IPS-18c (cell line): ENCODE results near the gene ASTN2.

Experiments used
- H3K4me3 ChIP-seq: 2 replicates; pipeline ENCODE4 v1.7.0; 2013; ENCODE audit warnings: low read depth, mild to moderate bottlenecking, low read length, moderate library complexity; ENCODE audit not compliant: insufficient read depth
- H3K9me3 ChIP-seq: one replicate; pipeline ENCODE4 v1.6.1; 2013; ENCODE audit warnings: mild to moderate bottlenecking, low read length, moderate library complexity; ENCODE audit not compliant: control insufficient read depth, insufficient read depth

The ASTN2 gene

GRCh38 chr9:117400171-117400570 lies 14.7 kb downstream of the ASTN2 start:
- H3K9me3 ChIP-seq, result no peaks in the 10 kb centered on the region
- no peak overlapping the region for H3K4me3 ChIP-seq

GRCh38 chr9:117395151-117395650 lies 19.7 kb downstream of the ASTN2 start:
- no peak overlapping the region for H3K4me3 ChIP-seq
- H3K9me3 ChIP-seq, result no peaks in the 10 kb centered on the region

- H3K4me3 ChIP-seq, result no peak overlapping the region
- no peaks in the 10 kb centered on the region for H3K9me3 ChIP-seq
These were observed 20.2 kb downstream of the ASTN2 start for GRCh38 chr9:117394655-117395054.

- Histone ChIP-seq H3K4me3 (no peak overlapping the region), H3K9me3 (no peaks in the 10 kb centered on the region)
These were observed 21.9 kb downstream of the ASTN2 start for GRCh38 chr9:117392992-117393391.

- Histone ChIP-seq H3K4me3 (no peak overlapping the region), H3K9me3 (no peaks in the 10 kb centered on the region)
These were observed 27.4 kb downstream of the ASTN2 start for GRCh38 chr9:117387422-117387821.

GRCh38 chr9:117379341-117379740 lies 35.5 kb downstream of the ASTN2 start:
- no peaks in the 10 kb centered on the region for H3K9me3 ChIP-seq

GRCh38 chr9:117377046-117377445 lies 37.8 kb downstream of the ASTN2 start:
- no peaks in the 10 kb centered on the region for H3K9me3 ChIP-seq
- no peak overlapping the region for H3K4me3 ChIP-seq

More at GRCh38 chr9:117379341-117379740, 35.5 kb downstream of the ASTN2 start:
- H3K4me3 ChIP-seq, result no peak overlapping the region

GRCh38 chr9:117375956-117376355 lies 38.9 kb downstream of the ASTN2 start:
- Histone ChIP-seq H3K9me3 (no peaks in the 10 kb centered on the region), H3K4me3 (no peak overlapping the region)

- Histone ChIP-seq H3K9me3 (no peaks in the 10 kb centered on the region), H3K4me3 (no peak overlapping the region)
These were observed 40.7 kb downstream of the ASTN2 start for GRCh38 chr9:117374076-117374725.

GRCh38 chr9:117368684-117369230 lies 46.1 kb downstream of the ASTN2 start:
- no peak overlapping the region for H3K4me3 ChIP-seq
- H3K9me3 ChIP-seq, result no peaks in the 10 kb centered on the region

- Histone ChIP-seq H3K9me3 (no peaks in the 10 kb centered on the region), H3K4me3 (no peak overlapping the region)
These were observed 49.4 kb downstream of the ASTN2 start for GRCh38 chr9:117365438-117365837.

GRCh38 chr9:117363006-117363405 lies 51.9 kb downstream of the ASTN2 start:
- Histone ChIP-seq H3K9me3 (peaks cover 2% of the 10 kb centered on the region), H3K4me3 (no peak overlapping the region)

GRCh38 chr9:117359910-117360309 lies 54.9 kb downstream of the ASTN2 start:
- Histone ChIP-seq H3K4me3 (no peak overlapping the region), H3K9me3 (peaks cover 2% of the 10 kb centered on the region)

GRCh38 chr9:117355542-117355941 lies 59.3 kb downstream of the ASTN2 start:
- Histone ChIP-seq H3K9me3 (peaks cover 2% of the 10 kb centered on the region), H3K4me3 (no peak overlapping the region)

GRCh38 chr9:117354997-117355396 lies 59.9 kb downstream of the ASTN2 start:
- Histone ChIP-seq H3K4me3 (no peak overlapping the region), H3K9me3 (no peaks in the 10 kb centered on the region)

GRCh38 chr9:117354244-117354847 lies 60.5 kb downstream of the ASTN2 start:
- Histone ChIP-seq H3K9me3 (no peaks in the 10 kb centered on the region), H3K4me3 (no peak overlapping the region)

- Histone ChIP-seq H3K9me3 (no peaks in the 10 kb centered on the region), H3K4me3 (no peak overlapping the region)
These were observed 69.8 kb downstream of the ASTN2 start for GRCh38 chr9:117344892-117345660.

- no peak overlapping the region for H3K4me3 ChIP-seq
- no peaks in the 10 kb centered on the region for H3K9me3 ChIP-seq
These were observed 71.4 kb downstream of the ASTN2 start for GRCh38 chr9:117343427-117343826.
